GM12878 (cell line): Measurements from ENCODE around the gene KRT73. TPM values are rescaled to one million over a fixed set of nuclear protein-coding genes. Genes with fewer than 3 reads are reported as not detected.

Experiments
- ATAC-seq: fragments of 200-7000 bp; cut with Tn5 transposase; 3 replicates; pipeline ENCODE4 v1.9.1; 2020; ENCODE audit warnings: mild to moderate bottlenecking, moderate library complexity
- BruUV-seq: library from RNA; stranded (reverse); fragments of 400-500 nt; replicated peaks from 2 replicates; lab custom pipeline; 2021; lab: Mats Ljungman, UMichigan
- CTCF ChIA-PET: fragments of 300-600 bp; sonication (Branson Sonifier 250); formaldehyde crosslinking; extraction: SDS; loops from one replicate; lab custom pipeline; 2021; ENCODE audit warnings: inconsistent platforms; lab: Yijun Ruan, JAX
- POLR2A ChIA-PET: fragments of 350-600 bp; formaldehyde crosslinking; extraction: SDS; loops from one replicate; lab custom pipeline; 2021; ENCODE audit warnings: inconsistent platforms; lab: Charles Lee
- RAD21 ChIA-PET: fragments of 300-600 bp; sonication (Branson Sonifier 250); formaldehyde crosslinking; loops from one replicate; lab custom pipeline; 2023; ENCODE audit warnings: antibody characterized with exemption; ENCODE audit not compliant: unreplicated experiment; lab: Charles Lee
- SMC1A ChIA-PET: fragments of 300-600 bp; sonication (Branson Sonifier 250); formaldehyde crosslinking; loops from one replicate; lab custom pipeline; 2023; ENCODE audit not compliant: unreplicated experiment, uncharacterized antibody; lab: Charles Lee
- DNase-seq: peaks from one replicate; pipeline ENCODE4 v3.0.0-alpha.2; 2011; ENCODE audit warnings: low read depth, low spot score
- FAIRE-seq: peaks from 3 replicates; lab custom pipeline; 2011; peaks lifted over from hg19 to GRCh38; lab: Jason Lieb, UNC
- H2AFZ ChIP-seq: 2 replicates; pipeline ENCODE4 v1.6.0; 2011; ENCODE audit warnings: low read depth, low read length, control low read depth; ENCODE audit not compliant: control insufficient read depth
- H3K27ac ChIP-seq: 2 replicates; pipeline ENCODE4 v1.5.1; 2011; ENCODE audit warnings: control low read depth; ENCODE audit not compliant: control insufficient read depth, insufficient read depth
- H3K27me3 ChIP-seq, 2 experiments: replicated peaks in 1 of 2; 2 replicates each; pipeline versions ENCODE4 v1.6.0 to v1.6.1; 2011; ENCODE audit warnings: low read length in 1 of 2; ENCODE audit not compliant: control insufficient read depth in 2 of 2, insufficient read depth in 2 of 2
- H3K36me3 ChIP-seq, 2 experiments: 2 replicates each; pipeline ENCODE4 v1.5.1; 2011; ENCODE audit warnings: low read length in 1 of 2; ENCODE audit not compliant: control insufficient read depth in 2 of 2, insufficient read depth in 2 of 2
- H3K4me1 ChIP-seq: 2 replicates; pipeline ENCODE4 v1.6.1; 2011; ENCODE audit warnings: mild to moderate bottlenecking, low read length, moderate library complexity, mixed read lengths; ENCODE audit not compliant: control insufficient read depth, insufficient read depth
- H3K4me2 ChIP-seq: 2 replicates; pipeline ENCODE4 v1.6.0; 2011; ENCODE audit warnings: control low read depth; ENCODE audit not compliant: control insufficient read depth, insufficient read depth
- H3K4me3 ChIP-seq: fragments of 200-600 bp; sonication (generic); 2 replicates; pipeline ENCODE4 v1.5.1; 2016
- H3K79me2 ChIP-seq: 2 replicates; pipeline ENCODE4 v1.6.0; 2011; ENCODE audit warnings: low read length; ENCODE audit not compliant: control insufficient read depth, insufficient read depth
- H3K9ac ChIP-seq: 2 replicates; pipeline ENCODE4 v1.8.0; 2011; ENCODE audit warnings: low read length, control low read depth, mixed read lengths; ENCODE audit not compliant: control insufficient read depth, insufficient read depth
- H3K9me3 ChIP-seq: replicated peaks from 3 replicates; pipeline ENCODE4 v1.5.1; 2011; ENCODE audit warnings: mild to moderate bottlenecking, low read length; ENCODE audit not compliant: control insufficient read depth, insufficient read depth
- H4K20me1 ChIP-seq: 2 replicates; pipeline ENCODE4 v1.6.0; 2011; ENCODE audit not compliant: control insufficient read depth, insufficient read depth
- CEBPB ChIP-seq, 2 experiments: fragments of 150-350 bp in 1 of 2; IDR thresholded peaks; 2 replicates each; pipeline ENCODE4 v1.6.1; 2012 to 2014; ENCODE audit warnings: low read depth in 2 of 2, low read length in 2 of 2, borderline replicate concordance in 1 of 2, inconsistent platforms in 1 of 2
- DPF2 ChIP-seq: fragments of 450-650 bp; IDR thresholded peaks from 2 replicates; pipeline ENCODE4 v1.6.1; 2017; ENCODE audit warnings: mild to moderate bottlenecking
- FOXK2 ChIP-seq: fragments of 450-650 bp; IDR thresholded peaks from 2 replicates; pipeline ENCODE4 v1.6.1; 2017; ENCODE audit warnings: mild to moderate bottlenecking, moderate library complexity
- IKZF1 ChIP-seq: fragments of 450-650 bp; conservative IDR thresholded peaks from 2 replicates; pipeline ENCODE4 v1.6.1; 2017; ENCODE audit warnings: antibody characterized with exemption, mild to moderate bottlenecking
- MEF2A ChIP-seq: IDR thresholded peaks from 2 replicates; pipeline ENCODE4 v1.6.1; 2011; ENCODE audit warnings: low read depth, mild to moderate bottlenecking, low read length, moderate library complexity; ENCODE audit not compliant: insufficient read depth
- MXI1 ChIP-seq: fragments of 150-350 bp; IDR thresholded peaks from 2 replicates; pipeline ENCODE4 v1.6.1; 2011; ENCODE audit warnings: low read depth, mild to moderate bottlenecking, inconsistent platforms, low read length, improper control_type of control experiment
- NR2F1 ChIP-seq: fragments of 450-650 bp; conservative IDR thresholded peaks from 2 replicates; pipeline ENCODE4 v1.6.1; 2017; ENCODE audit warnings: mild to moderate bottlenecking
- PML ChIP-seq: IDR thresholded peaks from 2 replicates; pipeline ENCODE4 v1.6.1; 2012; ENCODE audit warnings: low read length, inconsistent platforms
- RAD21 ChIP-seq: IDR thresholded peaks from 2 replicates; pipeline ENCODE4 v1.6.1; 2011; ENCODE audit warnings: mild to moderate bottlenecking, low read depth, low read length, moderate library complexity; ENCODE audit not compliant: insufficient read depth
- TAF1 ChIP-seq: IDR thresholded peaks from 2 replicates; pipeline ENCODE4 v1.6.1; 2011; ENCODE audit warnings: mild to moderate bottlenecking, low read depth, low read length, borderline replicate concordance
- YY1 ChIP-seq: IDR thresholded peaks from 2 replicates; pipeline ENCODE4 v1.6.1; 2011; ENCODE audit warnings: low read depth, mild to moderate bottlenecking, low read length
- ZBTB4 ChIP-seq: fragments of 450-650 bp; formaldehyde crosslinking; IDR thresholded peaks from 2 replicates; pipeline ENCODE4 v1.4.0; 2022; ENCODE audit warnings: mild to moderate bottlenecking, moderate library complexity
- ZNF622 ChIP-seq: fragments of 450-650 bp; IDR thresholded peaks from 2 replicates; pipeline ENCODE4 v1.6.1; 2017; ENCODE audit warnings: mild to moderate bottlenecking, inconsistent platforms
- WGBS: methylation state at CpG from one replicate; pipeline ENCODE4 v1.1.6; 2016; ENCODE audit warnings: low lambda C conversion rate; ENCODE audit not compliant: insufficient replicate concordance, insufficient coverage; ENCODE audit errors: missing lambda C conversion rate; 5-methylcytosine and 5-hydroxymethylcytosine counted together
- in situ Hi-C: fragments of 300-500 bp; cut with MboI; formaldehyde crosslinking; loops from 9 replicates; pipeline ENCODE4 v1.14.3; 2018; ENCODE audit warnings: mixed read lengths
- intact Hi-C: fragments of 100-400 bp; cut with micrococcal nuclease; formaldehyde crosslinking; loops from one replicate; pipeline ENCODE4 v1.14.2; 2022; ENCODE audit not compliant: unreplicated experiment
- polyA plus RNA-seq, 11 experiments: library from polyadenylated mRNA; depleted of rRNA in 4 of 11; unstranded in 6 of 11; stranded (reverse) in 5 of 11; fragments of >200 nt; fragmentation: Nextera tagmentation in 4 of 11; fragmentation: Illumina TruSeq in 1 of 11; extraction: Ambion mirVana in 4 of 11; extraction: Trizol in 1 of 11; gene quantifications; 1 replicate in 1 of 11; 2 replicates in 10 of 11; pipeline versions ENCODE4 v1.2.1 to v1.2.3, GENCODE V29; 2011 to 2016; ENCODE audit warnings: inconsistent platforms in 2 of 11, missing spikeins in 2 of 11, low read depth in 1 of 11
- total RNA-seq, 4 experiments: library from RNA; depleted of rRNA in 3 of 4; stranded (reverse); fragments of >200 nt in 3 of 4; fragmentation: Illumina TruSeq in 1 of 4; extraction: Trizol in 1 of 4; gene quantifications; 2 replicates each; pipeline versions ENCODE4 v1.2.1 to v1.2.3, GENCODE V29; 2013 to 2021
- TF ChIP-seq, protein P1 (sequence below): fragments of 450-650 bp; formaldehyde crosslinking; IDR thresholded peaks from 2 replicates; pipeline ENCODE4 v1.4.0; 2020; ENCODE audit warnings: mild to moderate bottlenecking, moderate library complexity

KRT73 gene
- total and polyA plus RNA-seq, 10 of the 15 experiments (the other 5 are each of a cell fraction or from before 2014, with no cell fraction given): not detected

GRCh38 chr12:52657250-52657902 lies 39.0 kb upstream of the KRT73 start:
- Histone ChIP-seq H3K79me2 (no peaks in the 10 kb centered on the region), H3K4me2 (no peak overlapping the region), H3K27me3 (peaks cover 3 to 6% of the 10 kb centered on the region in 2 experiments; a peak in 2 of 4 replicates), H3K36me3 (no peaks in the 10 kb centered on the region), H3K4me1 (no peaks in the 10 kb centered on the region), H2AFZ (no peak overlapping the region), H4K20me1 (no peaks in the 10 kb centered on the region), H3K9ac (no peak overlapping the region), H3K27ac (no peak overlapping the region), H3K9me3 (no peaks in the 10 kb centered on the region), H3K4me3 (no peak overlapping the region)
- WGBS: 21% methylated on average over 6 of the region's 6 CpGs
- FAIRE-seq (no peak), ATAC-seq (no peak), DNase-seq (no peak)
- ChIA-PET RAD21 (no interaction called here), POLR2A (no interaction called here), SMC1A (interaction anchor here (0.6 kb wide), 1 partner anchor 498 kb away, joined by 3 read pairs; no protein-coding TSS in a partner anchor), CTCF (no interaction called here)
- intact Hi-C loops: no loop called here
- BruUV-seq: no TSS peak
- no peak for TF ChIP-seq ZNF622
- no peak for TF ChIP-seq MEF2A
- no peak for TF ChIP-seq PML
- no peak for TF ChIP-seq DPF2
- no peak for TF ChIP-seq TAF1
- TF ChIP-seq YY1: no peak
- TF ChIP-seq NR2F1: no peak
- TF ChIP-seq MXI1: no peak
- TF ChIP-seq, protein P1, sequence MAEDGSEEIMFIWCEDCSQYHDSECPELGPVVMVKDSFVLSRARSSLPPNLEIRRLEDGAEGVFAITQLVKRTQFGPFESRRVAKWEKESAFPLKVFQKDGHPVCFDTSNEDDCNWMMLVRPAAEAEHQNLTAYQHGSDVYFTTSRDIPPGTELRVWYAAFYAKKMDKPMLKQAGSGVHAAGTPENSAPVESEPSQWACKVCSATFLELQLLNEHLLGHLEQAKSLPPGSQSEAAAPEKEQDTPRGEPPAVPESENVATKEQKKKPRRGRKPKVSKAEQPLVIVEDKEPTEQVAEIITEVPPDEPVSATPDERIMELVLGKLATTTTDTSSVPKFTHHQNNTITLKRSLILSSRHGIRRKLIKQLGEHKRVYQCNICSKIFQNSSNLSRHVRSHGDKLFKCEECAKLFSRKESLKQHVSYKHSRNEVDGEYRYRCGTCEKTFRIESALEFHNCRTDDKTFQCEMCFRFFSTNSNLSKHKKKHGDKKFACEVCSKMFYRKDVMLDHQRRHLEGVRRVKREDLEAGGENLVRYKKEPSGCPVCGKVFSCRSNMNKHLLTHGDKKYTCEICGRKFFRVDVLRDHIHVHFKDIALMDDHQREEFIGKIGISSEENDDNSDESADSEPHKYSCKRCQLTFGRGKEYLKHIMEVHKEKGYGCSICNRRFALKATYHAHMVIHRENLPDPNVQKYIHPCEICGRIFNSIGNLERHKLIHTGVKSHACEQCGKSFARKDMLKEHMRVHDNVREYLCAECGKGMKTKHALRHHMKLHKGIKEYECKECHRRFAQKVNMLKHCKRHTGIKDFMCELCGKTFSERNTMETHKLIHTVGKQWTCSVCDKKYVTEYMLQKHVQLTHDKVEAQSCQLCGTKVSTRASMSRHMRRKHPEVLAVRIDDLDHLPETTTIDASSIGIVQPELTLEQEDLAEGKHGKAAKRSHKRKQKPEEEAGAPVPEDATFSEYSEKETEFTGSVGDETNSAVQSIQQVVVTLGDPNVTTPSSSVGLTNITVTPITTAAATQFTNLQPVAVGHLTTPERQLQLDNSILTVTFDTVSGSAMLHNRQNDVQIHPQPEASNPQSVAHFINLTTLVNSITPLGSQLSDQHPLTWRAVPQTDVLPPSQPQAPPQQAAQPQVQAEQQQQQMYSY (CRISPR knock-in tag): no peak
- no peak for TF ChIP-seq ZBTB4 (CRISPR knock-in tag)
- TF ChIP-seq FOXK2: no peak
- TF ChIP-seq RAD21: no peak
- TF ChIP-seq CEBPB (IDR thresholded peaks at IDR 0.05; ENCODE audit: borderline replicate concordance in 1 of 2, low read depth in 2 of 2, low read length in 2 of 2): no peak
- no peak for TF ChIP-seq IKZF1
- in situ Hi-C loops: no loop called here
